Subcutaneous adipose tissue (tissue), 4 donors: ENCODE results near the gene EPOP. TPM values are rescaled to one million over a fixed set of nuclear protein-coding genes. Genes with fewer than 3 reads are reported as not detected.

ENCODE experiments used
- CTCF ChIP-seq: fragments of 450-650 bp; IDR thresholded peaks from one replicate; pipeline ENCODE4 v1.5.1; 2016; ENCODE audit warnings: low read depth, mild to moderate bottlenecking, control low read depth, antibody characterized with exemption, moderate library complexity
- total RNA-seq, 4 donors: library from RNA; depleted of rRNA; stranded (reverse); fragments of >200 nt; gene quantifications; one replicate each; pipeline ENCODE4 v1.1.0, GENCODE V29; 2016

The EPOP gene
- total RNA-seq, 4 donors from 2014 or later: 0.34 to 2.8 (median 0.80) TPM

DNA sequence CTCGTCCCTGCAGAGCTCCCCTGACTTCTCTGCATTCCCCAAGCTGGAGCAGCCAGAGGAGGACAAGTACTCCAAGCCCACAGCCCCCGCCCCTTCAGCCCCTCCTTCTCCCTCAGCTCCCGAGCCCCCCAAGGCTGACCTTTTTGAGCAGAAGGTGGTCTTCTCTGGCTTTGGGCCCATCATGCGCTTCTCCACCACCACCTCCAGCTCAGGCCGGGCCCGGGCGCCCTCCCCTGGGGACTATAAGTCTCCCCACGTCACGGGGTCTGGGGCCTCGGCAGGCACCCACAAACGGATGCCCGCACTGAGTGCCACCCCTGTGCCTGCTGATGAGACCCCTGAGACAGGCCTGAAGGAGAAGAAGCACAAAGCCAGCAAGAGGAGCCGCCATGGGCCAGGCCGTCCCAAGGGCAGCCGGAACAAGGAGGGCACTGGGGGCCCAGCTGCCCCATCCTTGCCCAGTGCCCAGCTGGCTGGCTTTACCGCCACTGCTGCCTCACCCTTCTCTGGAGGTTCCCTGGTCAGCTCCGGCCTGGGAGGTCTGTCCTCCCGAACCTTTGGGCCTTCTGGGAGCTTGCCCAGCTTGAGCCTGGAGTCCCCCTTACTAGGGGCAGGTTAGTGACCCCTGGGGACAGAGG is 41.7 kb upstream of the EPOP start:
- no peak for TF ChIP-seq CTCF

- TF ChIP-seq CTCF: no peak
Measured at GRCh38 chr17:38715216-38715943, 40.6 kb upstream of the EPOP start.

DNA sequence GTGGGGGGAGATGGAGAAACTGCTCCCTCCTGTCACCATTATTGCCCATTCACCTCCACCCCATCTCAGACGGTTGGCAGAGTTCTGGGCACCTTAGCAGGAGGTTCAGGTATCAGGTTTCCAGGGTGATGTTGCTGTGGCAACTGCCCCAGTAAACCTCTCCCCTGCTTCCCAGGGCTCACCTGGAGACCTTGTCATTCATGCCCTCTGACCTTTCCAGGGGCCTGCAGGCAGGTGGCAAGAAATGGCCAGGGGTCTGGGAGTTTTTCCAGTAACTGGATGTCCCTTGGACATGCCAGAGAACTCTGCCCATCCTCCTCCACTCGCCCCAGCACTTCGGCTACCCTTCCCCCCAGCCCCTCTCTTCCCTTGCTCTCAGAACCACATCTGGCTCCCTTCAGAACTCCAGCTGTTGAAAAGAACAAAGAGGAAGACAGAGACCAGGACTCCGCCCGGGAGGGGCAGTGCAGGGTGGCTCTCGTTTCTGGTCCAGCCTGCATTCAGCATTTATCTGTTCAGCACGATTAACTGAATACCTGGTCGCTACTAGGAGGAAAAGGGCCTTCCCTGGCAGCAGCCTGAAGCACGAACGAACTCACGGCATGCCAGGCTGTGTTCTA is 38.8 kb upstream of the EPOP start:
- TF ChIP-seq CTCF: no peak

GRCh38 chr17:38712593-38712992 is 37.8 kb upstream of the EPOP start:
- TF ChIP-seq CTCF: no peak

DNA sequence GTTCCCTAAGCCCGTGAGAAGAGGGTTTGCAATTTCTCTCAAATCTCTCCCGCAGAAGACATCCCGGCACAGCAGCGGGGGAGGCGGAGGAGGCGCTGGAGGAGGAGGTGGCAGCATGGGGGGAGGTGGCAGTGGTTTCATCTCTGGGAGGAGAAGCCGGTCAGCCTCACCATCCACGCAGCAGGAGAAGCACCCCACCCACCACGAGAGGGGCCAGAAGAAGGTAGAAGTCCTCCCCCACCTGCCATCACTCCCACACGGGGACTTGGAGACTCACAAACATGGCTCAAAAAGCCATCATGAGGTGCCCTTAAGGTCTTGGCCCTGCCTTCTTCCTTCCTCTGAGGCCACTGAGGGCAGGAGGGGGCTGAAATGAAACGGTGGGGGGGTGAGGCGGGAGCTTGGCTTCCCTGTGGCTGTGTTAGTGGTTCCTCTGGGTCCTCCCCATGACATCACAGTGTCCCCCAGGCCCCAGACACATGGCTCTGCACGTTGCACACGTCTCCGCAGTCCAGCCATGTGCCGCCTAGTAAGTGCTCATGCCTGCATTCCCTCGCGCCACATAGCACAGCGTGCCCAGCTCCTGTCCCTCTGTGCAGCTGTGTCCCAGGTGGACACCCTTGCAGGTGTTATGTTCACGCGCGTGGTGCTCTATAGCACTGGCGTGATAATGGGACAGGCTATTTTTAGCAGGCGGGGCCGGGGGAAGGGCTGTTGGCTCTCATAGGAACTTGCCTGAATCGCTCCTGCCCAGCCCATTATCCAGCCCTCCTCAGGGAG is 37.2 kb upstream of the EPOP start:
- TF ChIP-seq CTCF: no peak

DNA sequence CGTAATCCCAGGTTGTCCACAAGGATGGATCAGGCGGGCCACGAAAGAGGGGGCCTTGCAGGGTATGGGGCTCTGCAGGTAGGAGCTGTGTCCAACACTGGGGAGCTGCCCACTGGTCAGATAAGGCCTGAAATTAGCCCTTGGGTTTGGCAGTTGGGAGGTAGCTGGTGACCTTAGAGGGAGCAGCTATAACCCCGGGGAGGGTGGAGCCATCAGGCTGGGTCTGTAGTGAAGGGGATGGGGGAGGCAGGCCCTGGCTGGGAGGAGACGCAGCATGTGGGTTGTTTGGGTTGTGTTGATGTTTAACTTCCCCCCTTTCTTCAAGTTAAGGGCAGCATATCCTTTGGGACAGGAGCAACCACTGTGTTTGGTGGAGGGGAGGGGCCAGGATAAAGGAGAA is 36.2 kb upstream of the EPOP start:
- no peak for TF ChIP-seq CTCF

- TF ChIP-seq CTCF: no peak
Measured at GRCh38 chr17:38710604-38710962, 35.8 kb upstream of the EPOP start.
